ENCODE measurements around the gene RETREG1.
"Not testable (repeated sequence)": the region's sequence is repeated elsewhere in the genome, so short reads cannot be mapped to it uniquely, and the experiment has no call there.

The RETREG1 gene

GRCh38 chr5:16616536-16617273 lies at the start of gene RETREG1:
Gene RETREG1 (minus strand): TSS chr5:16616997. CDS start chr5:16616971, 26 bp downstream.
- DNase-seq: peak; percentile 76

GRCh38 chr5:16666130-16666882 lies 49.5 kb upstream of the RETREG1 start:
- DNase-seq: no peak

- no peak for DNase-seq
These were observed 48.8 kb upstream of the RETREG1 start for GRCh38 chr5:16665601-16666000.

- DNase-seq: no peak
These were observed 47.6 kb upstream of the RETREG1 start for GRCh38 chr5:16664368-16664767.

- no peak for DNase-seq
These were observed 47.0 kb upstream of the RETREG1 start for GRCh38 chr5:16663840-16664239.

GRCh38 chr5:16661713-16662112 lies 44.9 kb upstream of the RETREG1 start:
- DNase-seq: no peak

- no peak for DNase-seq
These were observed 44.2 kb upstream of the RETREG1 start for GRCh38 chr5:16660982-16661381.

GRCh38 chr5:16659536-16659935 lies 42.7 kb upstream of the RETREG1 start:
- no peak for DNase-seq

GRCh38 chr5:16656561-16657191 lies 39.9 kb upstream of the RETREG1 start:
- DNase-seq: no peak

- no peak for DNase-seq
These were observed 38.0 kb upstream of the RETREG1 start for GRCh38 chr5:16654647-16655334.

GRCh38 chr5:16648739-16649138 lies 31.9 kb upstream of the RETREG1 start:
- not testable (repeated sequence) for DNase-seq

GRCh38 chr5:16644301-16644889 lies 27.6 kb upstream of the RETREG1 start:
- no peak for DNase-seq

- DNase-seq: no peak
These were observed 26.1 kb upstream of the RETREG1 start for GRCh38 chr5:16642867-16643266.

GRCh38 chr5:16639206-16639605 lies 22.4 kb upstream of the RETREG1 start:
- DNase-seq: no peak

GRCh38 chr5:16628376-16628775 lies 11.6 kb upstream of the RETREG1 start:
- DNase-seq: no peak

GRCh38 chr5:16626696-16627264 lies 10.0 kb upstream of the RETREG1 start:
- no peak for DNase-seq

- no peak for DNase-seq
These were observed 8.3 kb upstream of the RETREG1 start for GRCh38 chr5:16625096-16625495.

GRCh38 chr5:16619136-16619535 lies 2.3 kb upstream of the RETREG1 start:
- DNase-seq: no peak

GRCh38 chr5:16618138-16618897 lies 1.5 kb upstream of the RETREG1 start:
- DNase-seq: no peak

- DNase-seq: no peak
These were observed 624 bp upstream of the RETREG1 start for GRCh38 chr5:16617274-16617968.

Measured in islet precursor cell (in vitro differentiated cells).